ENCODE data around the gene PTPRM.

PTPRM gene

DNA sequence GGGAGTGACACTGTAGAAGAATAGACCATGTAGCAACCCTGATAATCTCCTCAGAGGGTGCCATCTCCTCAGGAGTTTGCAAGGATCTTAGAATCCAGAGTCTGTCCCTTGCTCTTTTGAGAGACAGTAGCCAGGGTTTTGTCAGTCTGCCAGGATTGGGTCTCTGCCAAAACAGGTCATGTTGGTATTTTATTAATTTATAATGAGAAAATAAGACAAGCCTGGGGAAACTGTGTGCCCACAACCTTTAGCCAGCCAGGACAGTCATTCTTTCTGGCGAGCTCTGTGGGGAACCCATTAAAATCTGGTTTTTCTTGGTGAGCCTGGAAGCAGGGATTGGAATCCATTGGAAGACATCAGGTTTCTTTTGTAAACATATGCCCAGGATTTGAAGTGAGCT lies 78.6 kb downstream of the PTPRM start:
- no peak overlapping the region for H3K27ac ChIP-seq (ENCODE audit: low read depth, low read length, severe bottlenecking)
- WGBS, 2 experiments (ENCODE audit: insufficient coverage in 2 of 2) = 60 to 100% methylated on average over 1 of the region's 1 CpG

DNA sequence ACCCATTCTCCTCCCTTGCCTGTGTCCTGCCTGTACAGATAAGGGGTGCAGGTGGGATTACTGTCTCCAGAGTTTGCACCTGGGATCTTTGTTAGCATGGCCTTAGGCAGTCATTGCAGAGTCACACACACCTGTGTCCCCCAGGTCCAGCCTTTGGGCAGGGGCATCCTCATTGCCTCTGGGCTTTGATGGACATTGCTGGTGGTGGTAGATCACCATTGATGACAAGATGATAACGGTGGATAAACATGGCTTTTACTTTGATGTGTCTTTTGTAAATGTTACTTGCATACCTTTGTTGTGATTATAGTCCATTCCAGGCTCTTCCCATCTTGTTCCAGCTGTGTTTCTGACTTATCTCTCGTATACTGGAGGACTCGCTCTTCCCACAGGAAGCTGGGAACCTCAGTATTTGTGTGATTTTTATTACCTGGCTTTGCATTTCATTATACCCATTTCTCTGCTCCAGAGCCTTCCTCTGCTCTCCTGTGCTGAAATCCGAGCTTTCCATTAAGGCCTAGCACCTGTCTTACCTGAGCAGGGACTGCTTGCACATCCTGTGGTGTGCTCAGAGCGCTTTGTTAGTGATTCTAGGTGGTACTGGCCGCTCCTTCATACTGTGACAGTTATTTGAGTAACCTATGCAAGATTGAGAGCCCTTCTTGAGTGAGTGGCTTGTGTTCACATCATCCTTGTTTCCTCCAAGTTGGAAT lies 79.2 kb downstream of the PTPRM start:
- 84 to 100% methylated on average over 3 to 5 of the region's 6 CpGs for WGBS, 2 experiments (ENCODE audit: insufficient coverage in 2 of 2)
- peaks cover 3% of the 10 kb centered on the region for H3K9me3 ChIP-seq (ENCODE audit: control insufficient read depth, low read length)
- H3K4me1 ChIP-seq (ENCODE audit: control insufficient read depth, insufficient read depth, low read length, poor library complexity, severe bottlenecking) = no peaks in the 10 kb centered on the region
- no peak overlapping the region for H3K4me3 ChIP-seq (ENCODE audit: extremely low read depth, insufficient read depth, low read length, poor library complexity, severe bottlenecking)
- no peak overlapping the region for H3K27ac ChIP-seq (ENCODE audit: low read depth, low read length, severe bottlenecking)
- H3K36me3 ChIP-seq (ENCODE audit: control insufficient read depth, insufficient read depth, low read length) = no peaks in the 10 kb centered on the region

More for the DNA sequence above, 78.6 kb downstream of the PTPRM start:
- Histone ChIP-seq H3K4me3 (ENCODE audit: extremely low read depth, insufficient read depth, low read length, poor library complexity, severe bottlenecking) (no peak overlapping the region), H3K36me3 (ENCODE audit: control insufficient read depth, insufficient read depth, low read length) (no peaks in the 10 kb centered on the region), H3K4me1 (ENCODE audit: control insufficient read depth, insufficient read depth, low read length, poor library complexity, severe bottlenecking) (no peaks in the 10 kb centered on the region), H3K9me3 (ENCODE audit: control insufficient read depth, low read length) (peaks cover 3% of the 10 kb centered on the region)

DNA sequence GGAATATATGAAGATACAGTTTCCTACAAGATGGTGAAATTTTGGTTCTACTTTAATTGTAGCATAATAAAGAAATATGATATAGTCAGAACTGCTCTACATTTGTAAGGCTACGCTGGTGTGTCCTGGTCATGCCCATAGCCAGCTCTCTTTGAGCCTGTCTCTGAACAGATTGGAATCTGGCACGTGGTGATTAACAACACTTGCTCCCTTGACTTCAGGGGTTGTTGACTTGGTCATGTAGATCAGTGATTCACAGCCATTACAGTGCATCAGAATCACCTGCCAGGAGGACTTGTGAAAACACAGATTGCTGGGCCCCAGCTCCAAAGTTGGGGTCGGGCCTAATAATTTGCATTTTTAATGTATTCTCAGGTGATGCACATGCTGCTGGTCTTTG lies 80.4 kb downstream of the PTPRM start:
- H3K27ac ChIP-seq (ENCODE audit: low read depth, low read length, severe bottlenecking) = no peak overlapping the region
- 86 to 90% methylated on average over 2 of the region's 3 CpGs for WGBS, 2 experiments (ENCODE audit: insufficient coverage in 2 of 2)
- no peaks in the 10 kb centered on the region for H3K4me1 ChIP-seq (ENCODE audit: control insufficient read depth, insufficient read depth, low read length, poor library complexity, severe bottlenecking)
- H3K36me3 ChIP-seq (ENCODE audit: control insufficient read depth, insufficient read depth, low read length) = no peaks in the 10 kb centered on the region
- H3K4me3 ChIP-seq (ENCODE audit: extremely low read depth, insufficient read depth, low read length, poor library complexity, severe bottlenecking) = no peak overlapping the region
- peaks cover 3% of the 10 kb centered on the region for H3K9me3 ChIP-seq (ENCODE audit: control insufficient read depth, low read length)

DNA sequence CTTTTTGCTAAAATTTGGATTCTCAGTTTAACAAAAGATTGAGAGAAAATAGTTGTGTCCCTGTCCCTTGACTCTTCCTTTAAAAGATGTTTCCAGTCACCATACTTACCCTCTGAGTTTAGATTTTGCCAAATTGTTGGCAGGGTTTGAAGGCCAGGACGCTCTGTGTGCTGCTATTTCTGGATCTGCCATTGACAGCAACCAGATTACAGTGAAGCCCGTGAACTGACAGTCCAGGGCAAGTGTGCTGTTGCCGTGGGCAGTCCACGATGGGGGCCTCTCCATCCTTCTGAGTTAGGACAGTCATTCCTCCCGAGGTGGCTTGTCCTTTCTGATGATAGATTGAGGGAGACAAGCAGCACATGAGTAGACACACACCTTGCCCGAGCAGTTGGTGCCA lies 89.9 kb downstream of the PTPRM start:
- Histone ChIP-seq H3K36me3 (ENCODE audit: control insufficient read depth, insufficient read depth, low read length) (no peaks in the 10 kb centered on the region), H3K4me3 (ENCODE audit: extremely low read depth, insufficient read depth, low read length, poor library complexity, severe bottlenecking) (no peak overlapping the region), H3K4me1 (ENCODE audit: control insufficient read depth, insufficient read depth, low read length, poor library complexity, severe bottlenecking) (peaks cover 8% of the 10 kb centered on the region), H3K27ac (ENCODE audit: low read depth, low read length, severe bottlenecking) (no peak overlapping the region), H3K9me3 (ENCODE audit: control insufficient read depth, low read length) (no peaks in the 10 kb centered on the region)
- 82 to 91% methylated on average over 6 of the region's 6 CpGs for WGBS, 2 experiments (ENCODE audit: insufficient coverage in 2 of 2)

- 83% methylated on average over 1 of the region's 2 CpGs; no CpG with 5 or more reads in 1 of the 2 experiments for WGBS, 2 experiments (ENCODE audit: insufficient coverage in 2 of 2)
- no peak overlapping the region for H3K4me3 ChIP-seq (ENCODE audit: extremely low read depth, insufficient read depth, low read length, poor library complexity, severe bottlenecking)
- H3K27ac ChIP-seq (ENCODE audit: low read depth, low read length, severe bottlenecking) = no peak overlapping the region
- H3K4me1 ChIP-seq (ENCODE audit: control insufficient read depth, insufficient read depth, low read length, poor library complexity, severe bottlenecking) = peaks cover 8% of the 10 kb centered on the region
- H3K9me3 ChIP-seq (ENCODE audit: control insufficient read depth, low read length) = no peaks in the 10 kb centered on the region
- H3K36me3 ChIP-seq (ENCODE audit: control insufficient read depth, insufficient read depth, low read length) = no peaks in the 10 kb centered on the region
These were observed 90.8 kb downstream of the PTPRM start for GRCh38 chr18:7657937-7658336.

DNA sequence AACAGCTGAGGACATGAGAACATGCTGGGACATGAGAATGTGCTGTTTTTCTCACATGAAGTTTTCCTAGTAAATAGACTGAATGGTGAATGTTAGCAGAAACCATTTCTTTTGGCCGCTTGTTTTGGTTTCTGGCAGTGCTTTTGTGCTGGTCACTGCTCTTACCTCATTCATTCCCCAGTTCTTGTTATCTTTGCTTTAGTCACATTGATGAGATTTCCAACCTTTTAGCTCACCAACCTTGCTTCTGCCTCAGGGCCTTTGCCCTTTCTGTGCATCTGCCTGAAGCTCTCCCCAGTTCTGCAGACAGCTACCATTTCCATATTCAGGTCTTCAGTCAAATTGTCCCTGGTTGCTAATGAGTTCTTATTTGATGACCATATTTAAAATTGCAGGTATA lies 91.6 kb downstream of the PTPRM start:
- peaks cover 14% of the 10 kb centered on the region for H3K4me1 ChIP-seq (ENCODE audit: control insufficient read depth, insufficient read depth, low read length, poor library complexity, severe bottlenecking)
- no peak overlapping the region for H3K4me3 ChIP-seq (ENCODE audit: extremely low read depth, insufficient read depth, low read length, poor library complexity, severe bottlenecking)
- H3K27ac ChIP-seq (ENCODE audit: low read depth, low read length, severe bottlenecking) = no peak overlapping the region
- no peaks in the 10 kb centered on the region for H3K36me3 ChIP-seq (ENCODE audit: control insufficient read depth, insufficient read depth, low read length)
- WGBS, 2 experiments (ENCODE audit: insufficient coverage in 2 of 2) = 86 to 100% methylated on average over 1 of the region's 1 CpG
- no peaks in the 10 kb centered on the region for H3K9me3 ChIP-seq (ENCODE audit: control insufficient read depth, low read length)

DNA sequence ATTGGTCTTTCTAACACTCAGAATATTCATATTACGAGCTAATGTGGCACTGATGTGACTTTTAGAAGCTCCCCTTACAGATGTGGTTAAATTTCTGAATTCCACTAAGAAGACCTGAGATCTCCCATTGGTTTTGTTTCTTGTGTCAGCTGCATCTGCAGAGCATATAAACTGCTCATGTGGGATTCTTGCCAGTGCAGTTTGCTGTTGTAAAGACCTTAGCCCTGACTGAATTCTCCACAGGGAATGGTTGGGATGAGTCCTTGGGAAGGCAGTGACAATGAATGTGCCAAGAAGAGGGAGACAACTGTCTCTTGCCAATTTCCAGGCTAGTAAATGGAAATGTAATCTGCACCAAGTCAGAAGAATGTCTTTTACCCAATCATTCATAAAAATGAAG lies 94.1 kb downstream of the PTPRM start:
- no CpG with 5 or more reads among the region's 1 CpG for WGBS, 2 experiments (ENCODE audit: insufficient coverage in 2 of 2)
- Histone ChIP-seq H3K9me3 (ENCODE audit: control insufficient read depth, low read length) (no peaks in the 10 kb centered on the region), H3K27ac (ENCODE audit: low read depth, low read length, severe bottlenecking) (no peak overlapping the region), H3K4me1 (ENCODE audit: control insufficient read depth, insufficient read depth, low read length, poor library complexity, severe bottlenecking) (peaks cover 15% of the 10 kb centered on the region), H3K36me3 (ENCODE audit: control insufficient read depth, insufficient read depth, low read length) (no peaks in the 10 kb centered on the region), H3K4me3 (ENCODE audit: extremely low read depth, insufficient read depth, low read length, poor library complexity, severe bottlenecking) (no peak overlapping the region)

- WGBS, 2 experiments (ENCODE audit: insufficient coverage in 2 of 2) = 94 to 100% methylated on average over 1 to 2 of the region's 2 CpGs
- Histone ChIP-seq H3K27ac (ENCODE audit: low read depth, low read length, severe bottlenecking) (no peak overlapping the region), H3K36me3 (ENCODE audit: control insufficient read depth, insufficient read depth, low read length) (no peaks in the 10 kb centered on the region), H3K9me3 (ENCODE audit: control insufficient read depth, low read length) (no peaks in the 10 kb centered on the region), H3K4me3 (ENCODE audit: extremely low read depth, insufficient read depth, low read length, poor library complexity, severe bottlenecking) (no peak overlapping the region), H3K4me1 (ENCODE audit: control insufficient read depth, insufficient read depth, low read length, poor library complexity, severe bottlenecking) (peaks cover 15% of the 10 kb centered on the region)
These were observed 95.8 kb downstream of the PTPRM start for GRCh38 chr18:7662866-7663265.

DNA sequence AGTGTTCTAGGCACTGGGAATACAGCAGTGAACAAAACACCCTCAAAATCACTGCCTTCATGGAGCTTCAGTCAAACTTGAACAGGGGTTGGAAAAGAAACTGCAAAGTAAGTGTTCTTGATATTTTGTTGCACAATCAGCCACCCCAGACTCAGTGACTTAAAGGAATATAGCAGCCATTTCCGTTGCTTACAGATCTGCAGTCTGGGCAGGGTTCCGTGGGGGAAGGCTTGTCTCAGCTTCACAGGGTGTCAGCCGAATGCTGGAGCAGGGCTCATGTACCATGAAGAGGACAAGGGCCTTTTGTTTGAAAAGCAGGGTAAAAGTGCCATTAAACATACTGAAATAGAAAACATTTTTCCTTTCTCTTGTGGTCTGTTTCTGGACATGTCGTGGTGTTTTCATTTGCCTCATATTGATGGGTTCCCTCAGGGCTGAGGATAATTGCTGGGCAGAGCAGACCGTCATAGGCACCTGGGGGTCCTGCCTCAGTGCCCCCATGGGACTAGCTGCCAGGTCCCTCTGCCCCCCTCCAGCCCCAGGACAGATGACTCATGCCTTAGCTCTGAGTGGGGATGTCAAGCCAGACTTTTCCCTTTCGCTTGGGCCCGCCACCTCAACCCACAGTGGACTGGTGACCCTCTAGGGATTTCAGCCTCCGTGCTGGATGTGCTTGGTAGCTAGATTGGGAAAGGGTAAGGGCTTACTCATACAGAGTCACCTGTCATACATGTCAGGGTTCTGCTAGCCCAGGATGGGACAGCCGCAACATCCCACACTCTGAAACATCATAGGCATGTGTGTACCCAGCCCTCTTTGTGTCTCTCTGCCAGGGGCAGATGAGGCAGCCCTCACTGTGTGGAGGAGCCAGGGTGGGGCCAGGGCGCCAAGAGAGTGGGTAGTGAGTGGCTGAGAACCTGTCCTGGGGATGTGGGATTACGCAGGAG lies 96.5 kb downstream of the PTPRM start:
- Histone ChIP-seq H3K36me3 (ENCODE audit: control insufficient read depth, insufficient read depth, low read length) (no peaks in the 10 kb centered on the region), H3K4me3 (ENCODE audit: extremely low read depth, insufficient read depth, low read length, poor library complexity, severe bottlenecking) (no peak overlapping the region), H3K9me3 (ENCODE audit: control insufficient read depth, low read length) (no peaks in the 10 kb centered on the region), H3K4me1 (ENCODE audit: control insufficient read depth, insufficient read depth, low read length, poor library complexity, severe bottlenecking) (peaks cover 14% of the 10 kb centered on the region), H3K27ac (ENCODE audit: low read depth, low read length, severe bottlenecking) (no peak overlapping the region)
- WGBS, 2 experiments (ENCODE audit: insufficient coverage in 2 of 2) = 85 to 90% methylated on average over 4 to 7 of the region's 11 CpGs

GRCh38 chr18:7666195-7666776 lies 99.2 kb downstream of the PTPRM start:
- no CpG with 5 or more reads among the region's 4 CpGs for WGBS, 2 experiments (ENCODE audit: insufficient coverage in 2 of 2)
- Histone ChIP-seq H3K4me1 (ENCODE audit: control insufficient read depth, insufficient read depth, low read length, poor library complexity, severe bottlenecking) (peaks cover 14% of the 10 kb centered on the region), H3K27ac (ENCODE audit: low read depth, low read length, severe bottlenecking) (no peak overlapping the region), H3K36me3 (ENCODE audit: control insufficient read depth, insufficient read depth, low read length) (no peaks in the 10 kb centered on the region), H3K9me3 (ENCODE audit: control insufficient read depth, low read length) (no peaks in the 10 kb centered on the region), H3K4me3 (ENCODE audit: extremely low read depth, insufficient read depth, low read length, poor library complexity, severe bottlenecking) (no peak overlapping the region)

All from mesodermal cell (in vitro differentiated cells).